GM12872 (cell line): ENCODE data around the gene AQR.

Experiments used
- CTCF ChIP-seq: IDR thresholded peaks from 3 replicates; pipeline ENCODE4 v1.5.1; 2011; ENCODE audit warnings: low read depth, mild to moderate bottlenecking, low read length, moderate library complexity; ENCODE audit not compliant: insufficient read depth

The AQR gene

GRCh38 chr15:34851007-34851406, 118.5 kb downstream of the AQR start:
- TF ChIP-seq CTCF: no peak

DNA sequence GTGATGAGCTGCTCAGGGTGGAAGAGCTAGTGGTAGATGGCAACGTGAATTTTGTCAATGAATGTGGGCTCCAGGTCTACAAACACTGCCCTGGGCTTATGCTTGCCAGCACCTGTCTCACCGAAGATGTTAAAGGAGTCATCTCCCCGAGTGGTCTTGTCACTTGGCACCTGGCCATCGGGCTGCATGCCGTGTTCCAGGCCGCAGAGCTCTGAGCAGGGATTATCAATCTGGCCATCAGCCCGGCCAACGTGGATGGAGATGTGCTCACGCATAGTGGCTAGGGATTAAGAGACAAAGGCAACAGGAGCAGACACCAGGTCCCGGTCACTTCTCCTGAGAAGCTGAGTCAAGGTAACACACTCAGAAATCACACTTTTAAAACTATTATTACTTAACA, 119.4 kb downstream of the AQR start:
- TF ChIP-seq CTCF: no peak

DNA sequence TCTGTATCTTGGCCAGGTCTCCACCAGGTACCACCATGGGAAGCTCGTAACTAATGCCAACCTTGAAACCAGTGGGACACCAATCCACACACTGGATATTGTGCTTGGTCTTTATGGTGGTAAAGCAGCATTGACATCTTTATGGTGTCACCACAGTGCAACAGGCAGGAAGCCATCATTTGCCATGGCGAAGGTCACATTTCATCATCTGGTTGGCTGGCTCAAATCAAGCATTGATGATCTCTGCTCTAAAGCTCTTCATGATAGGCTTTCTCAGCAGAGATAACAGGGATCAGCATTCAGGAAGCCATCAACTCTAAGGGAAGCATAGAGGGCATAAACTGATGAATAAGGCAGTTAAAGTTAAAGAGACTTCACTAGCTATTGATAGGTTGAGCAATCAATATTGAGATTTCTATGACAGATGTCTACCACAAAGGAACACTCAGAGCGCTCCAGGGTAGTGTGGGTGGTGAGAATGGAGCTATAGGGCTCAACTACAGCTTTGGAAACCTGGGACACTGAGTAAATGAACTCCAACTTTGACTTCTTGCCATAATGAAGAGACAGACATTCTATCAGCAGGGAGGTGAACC, 120.1 kb downstream of the AQR start:
- TF ChIP-seq CTCF: no peak

- TF ChIP-seq CTCF: no peak
These were observed 121.9 kb downstream of the AQR start for GRCh38 chr15:34847598-34847997.

- TF ChIP-seq CTCF: no peak
These were observed 128.2 kb downstream of the AQR start for GRCh38 chr15:34841262-34841725.

GRCh38 chr15:34838282-34838681, 131.3 kb downstream of the AQR start:
- TF ChIP-seq CTCF: no peak

DNA sequence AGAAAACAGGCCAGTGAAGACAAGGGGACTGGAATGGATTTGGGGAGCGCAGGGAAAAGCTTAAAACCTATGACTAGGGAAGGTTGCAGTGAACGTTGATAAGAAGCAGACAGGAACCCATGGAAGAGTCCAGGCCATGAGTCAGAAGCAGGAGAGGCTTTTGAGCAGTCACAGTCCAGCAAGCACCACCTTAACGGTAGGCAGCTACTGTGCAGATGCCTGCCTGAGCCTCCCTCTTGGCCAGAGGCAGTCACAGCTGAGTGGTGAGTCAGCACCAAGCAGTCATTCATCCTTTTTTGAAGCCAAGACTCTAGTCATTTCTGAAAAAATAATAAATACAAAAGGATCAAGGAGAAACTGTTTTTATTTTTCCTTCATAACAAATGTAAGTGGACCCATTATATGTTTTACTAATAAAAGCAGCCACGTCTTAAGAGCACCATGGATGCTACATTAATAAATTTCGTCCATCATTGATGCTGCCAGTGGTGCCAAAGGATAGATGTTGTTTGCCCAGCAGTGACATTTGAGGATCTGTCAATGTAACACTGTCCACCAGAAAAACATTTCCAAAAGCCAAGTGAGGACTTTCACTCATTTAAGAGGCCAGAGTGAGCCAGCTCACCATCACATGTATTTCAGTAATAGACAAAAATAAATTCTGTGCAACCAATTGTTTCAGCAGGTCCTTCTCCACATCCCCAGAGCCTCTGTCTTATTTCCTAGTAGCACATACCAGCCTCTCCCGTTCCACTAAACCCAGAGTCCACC, 132.1 kb downstream of the AQR start:
- TF ChIP-seq CTCF: no peak
